Natural killer cell treated with Interleukin-12 subunit alpha and Interleukin-12 subunit beta and Interleukin-15 and Interleukin-18, amount 100 ng/mL, for 72 hours (primary cell): ENCODE results near the gene ELOA. TPM values are rescaled to one million over a fixed set of nuclear protein-coding genes. Genes with fewer than 3 reads are reported as not detected.
A peak's percentile ranks its signal among the peaks of the same experiment; 100 is the strongest.
"Not testable (repeated sequence)": the region's sequence is repeated elsewhere in the genome, so short reads cannot be mapped to it uniquely, and the experiment has no call there.

Experiments
- ATAC-seq, 2 donors: fragments of 150-1000 bp; cut with Tn5 transposase in 1 of 2; sonication (Bioruptor Pico), chemical (Tn5 transposase) in 1 of 2; 2 replicates each; pipeline ENCODE4 v1.10.0; 2021
- DNase-seq: peaks from one replicate; pipeline ENCODE4 v3.0.0; 2022; ENCODE audit warnings: low spot score
- H3K27ac Mint-ChIP-seq, 2 donors: 1 replicate in 1 of 2; 2 replicates in 1 of 2; pipeline ENCODE4 v1.8.0; 2022; ENCODE audit warnings: mixed read lengths in 2 of 2, mild to moderate bottlenecking in 1 of 2, moderate library complexity in 1 of 2
- H3K27me3 Mint-ChIP-seq, 2 donors: 1 replicate in 1 of 2; 2 replicates in 1 of 2; pipeline ENCODE4 v1.8.0; 2022; ENCODE audit warnings: mixed read lengths in 2 of 2
- H3K36me3 Mint-ChIP-seq: one replicate; pipeline ENCODE4 v1.8.0; 2022; ENCODE audit warnings: mixed read lengths
- H3K4me1 Mint-ChIP-seq, 2 donors: 1 replicate in 1 of 2; 2 replicates in 1 of 2; pipeline ENCODE4 v1.8.0; 2022; ENCODE audit warnings: low read depth in 2 of 2, mixed read lengths in 2 of 2, mild to moderate bottlenecking in 1 of 2
- H3K4me3 Mint-ChIP-seq: one replicate; pipeline ENCODE4 v1.8.0; 2022; ENCODE audit warnings: mixed read lengths
- H3K9me3 Mint-ChIP-seq: 2 replicates; pipeline ENCODE4 v1.8.0; 2022; ENCODE audit warnings: mixed read lengths
- total RNA-seq, 2 donors: library from RNA; stranded (reverse); gene quantifications; one replicate each; pipeline ENCODE4 v1.2.3, GENCODE V29; 2022

The ELOA gene
- total RNA-seq, 2 donors from 2014 or later = 74.7 to 84.5 TPM

- ATAC-seq (no peak), DNase-seq (no peak)
- Mint-ChIP-seq H3K4me3 (no peak overlapping the region), H3K27me3 (no peaks in the 10 kb centered on the region), H3K36me3 (no peaks in the 10 kb centered on the region), H3K9me3 (no peaks in the 10 kb centered on the region), H3K27ac (no peak overlapping the region), H3K4me1 (peaks cover 13 to 18% of the 10 kb centered on the region in 2 donors)
Measured at GRCh38 chr1:23795676-23796465, 52.6 kb downstream of the ELOA start.

GRCh38 chr1:23796466-23797271, 53.4 kb downstream of the ELOA start:
- Mint-ChIP-seq H3K4me3 (no peak overlapping the region), H3K27me3 (no peaks in the 10 kb centered on the region), H3K4me1 (peaks cover 12 to 16% of the 10 kb centered on the region in 2 donors), H3K27ac (no peak overlapping the region), H3K9me3 (no peaks in the 10 kb centered on the region), H3K36me3 (no peaks in the 10 kb centered on the region)
- no peak for ATAC-seq
- no peak for DNase-seq

GRCh38 chr1:23797478-23798448, 54.5 kb downstream of the ELOA start:
- no peak for DNase-seq
- Mint-ChIP-seq H3K4me1 (peaks cover 9 to 11% of the 10 kb centered on the region in 2 donors), H3K9me3 (no peaks in the 10 kb centered on the region), H3K4me3 (no peak overlapping the region), H3K36me3 (no peaks in the 10 kb centered on the region), H3K27ac (no peak overlapping the region), H3K27me3 (no peaks in the 10 kb centered on the region)
- ATAC-seq = no peak

GRCh38 chr1:23798662-23799142, 55.4 kb downstream of the ELOA start:
- Mint-ChIP-seq H3K9me3 (no peaks in the 10 kb centered on the region), H3K4me1 (peaks cover 9 to 11% of the 10 kb centered on the region in 2 donors), H3K36me3 (no peaks in the 10 kb centered on the region), H3K27ac (peak overlapping the region; percentile 85 to 93), H3K27me3 (no peaks in the 10 kb centered on the region), H3K4me3 (no peak overlapping the region)
- DNase-seq (no peak), ATAC-seq (no peak)

GRCh38 chr1:23799255-23799569, 55.9 kb downstream of the ELOA start:
- Mint-ChIP-seq H3K27me3 (no peaks in the 10 kb centered on the region), H3K27ac (peak overlapping the region; percentile 85 to 93), H3K4me1 (peaks cover 9 to 11% of the 10 kb centered on the region in 2 donors), H3K9me3 (no peaks in the 10 kb centered on the region), H3K36me3 (no peaks in the 10 kb centered on the region), H3K4me3 (peak overlapping the region; percentile 95)
- no peak for DNase-seq
- no peak for ATAC-seq

GRCh38 chr1:23799570-23800399, 56.5 kb downstream of the ELOA start:
- Mint-ChIP-seq H3K27me3 (no peaks in the 10 kb centered on the region), H3K4me3 (peak overlapping the region; percentile 95), H3K27ac (peak overlapping the region; percentile 85 to 93), H3K9me3 (no peaks in the 10 kb centered on the region), H3K36me3 (no peaks in the 10 kb centered on the region), H3K4me1 (peaks cover 9 to 11% of the 10 kb centered on the region in 2 donors)
- ATAC-seq = peak; percentile 60 to 62
- peak; percentile 85 for DNase-seq

- peak; percentile 94 to 96 for ATAC-seq
- Mint-ChIP-seq H3K4me1 (peaks cover 9 to 11% of the 10 kb centered on the region in 2 donors), H3K9me3 (no peaks in the 10 kb centered on the region), H3K27ac (peak within 1 kb of the TSS; percentile 85 to 93), H3K4me3 (peak within 1 kb of the TSS; percentile 95), H3K27me3 (no peaks in the 10 kb centered on the region), H3K36me3 (no peaks in the 10 kb centered on the region)
- peak; percentile 98 for DNase-seq
Measured at GRCh38 chr1:23800400-23801337, 57.4 kb downstream of the ELOA start, which contains the start of gene GALE. GALE (minus strand) TSS chr1:23800754; CDS start chr1:23799007, 1,747 bp downstream.

- DNase-seq (no peak), ATAC-seq (no peak)
- Mint-ChIP-seq H3K36me3 (no peaks in the 10 kb centered on the region), H3K27me3 (no peaks in the 10 kb centered on the region), H3K4me3 (peak overlapping the region; percentile 95), H3K4me1 (peaks cover 9 to 11% of the 10 kb centered on the region in 2 donors), H3K27ac (peak overlapping the region; percentile 85 to 93), H3K9me3 (no peaks in the 10 kb centered on the region)
Measured at GRCh38 chr1:23801338-23801748, 58.1 kb downstream of the ELOA start.

- H3K27ac Mint-ChIP-seq = peak overlapping the region; percentile 27 to 85
- no peaks in the 10 kb centered on the region for H3K27me3 Mint-ChIP-seq
- H3K9me3 Mint-ChIP-seq = no peaks in the 10 kb centered on the region
- no peak for ATAC-seq
- no peaks in the 10 kb centered on the region for H3K36me3 Mint-ChIP-seq
- no peak for DNase-seq
- peak overlapping the region; percentile 25 for H3K4me3 Mint-ChIP-seq
- H3K4me1 Mint-ChIP-seq = peaks cover 9 to 11% of the 10 kb centered on the region in 2 donors
Measured at GRCh38 chr1:23801876-23802275, 58.6 kb downstream of the ELOA start.

- not testable (repeated sequence) for H3K36me3 Mint-ChIP-seq, H3K4me3 Mint-ChIP-seq, H3K27me3 Mint-ChIP-seq, ATAC-seq, DNase-seq, H3K9me3 Mint-ChIP-seq
- peak overlapping the region in 1 of 2 donors; percentile 82 for H3K27ac Mint-ChIP-seq
- H3K4me1 Mint-ChIP-seq = peaks cover 9 to 11% of the 10 kb centered on the region in 2 donors
Measured at GRCh38 chr1:23802809-23803342, 59.6 kb downstream of the ELOA start.

- no peaks in the 10 kb centered on the region for H3K9me3 Mint-ChIP-seq
- H3K27me3 Mint-ChIP-seq = no peaks in the 10 kb centered on the region
- H3K36me3 Mint-ChIP-seq = no peaks in the 10 kb centered on the region
- DNase-seq = no peak
- no peak for ATAC-seq
- H3K4me1 Mint-ChIP-seq = peaks cover 9 to 10% of the 10 kb centered on the region in 2 donors
- H3K4me3 Mint-ChIP-seq = no peak overlapping the region
- H3K27ac Mint-ChIP-seq = peak overlapping the region in 1 of 2 donors; percentile 82
Measured at GRCh38 chr1:23803674-23804073, 60.4 kb downstream of the ELOA start.
